Activated CD8-positive, alpha-beta T cell treated with anti-CD3 and anti-CD28 coated beads for 36 hours (primary cell): ENCODE results near the gene ST3GAL3. TPM values are rescaled to one million over a fixed set of nuclear protein-coding genes. Genes with fewer than 3 reads are reported as not detected.

Experiments
- ATAC-seq: fragments of 200-7000 bp; cut with Tn5 transposase; one replicate; pipeline ENCODE4 v1.10.0; 2021; ENCODE audit warnings: mild to moderate bottlenecking, moderate library complexity
- CTCF ChIA-PET: fragments of 350-600 bp; sonication (Branson Sonifier 250); formaldehyde crosslinking; loops from one replicate; lab custom pipeline; 2021; ENCODE audit warnings: antibody characterized with exemption; lab: Charles Lee
- POLR2A ChIA-PET: fragments of 350-600 bp; sonication (Branson Sonifier 250); formaldehyde crosslinking; loops from one replicate; lab custom pipeline; 2021; ENCODE audit warnings: antibody characterized with exemption; lab: Charles Lee
- DNase-seq: peaks from one replicate; pipeline ENCODE4 v3.0.0-alpha.2; 2020
- H3K27ac Mint-ChIP-seq: one replicate; pipeline ENCODE4 v1.8.0; 2021; ENCODE audit warnings: mild to moderate bottlenecking, mixed read lengths
- H3K27me3 Mint-ChIP-seq: one replicate; pipeline ENCODE4 v1.8.0; 2021; ENCODE audit warnings: mixed read lengths
- H3K36me3 Mint-ChIP-seq: one replicate; pipeline ENCODE4 v1.8.0; 2021; ENCODE audit warnings: low read depth, mixed read lengths
- H3K4me1 Mint-ChIP-seq: one replicate; pipeline ENCODE4 v1.8.0; 2021; ENCODE audit warnings: low read depth, mixed read lengths
- H3K4me3 Mint-ChIP-seq: one replicate; pipeline ENCODE4 v1.8.0; 2021; ENCODE audit warnings: mild to moderate bottlenecking, moderate library complexity, mixed read lengths
- H3K9me3 Mint-ChIP-seq: one replicate; pipeline ENCODE4 v1.8.0; 2021; ENCODE audit warnings: mixed read lengths
- CTCF ChIP-seq: fragments of 200-600 bp; IDR thresholded peaks from one replicate; pipeline ENCODE4 v1.8.0; 2022; ENCODE audit warnings: antibody characterized with exemption, mild to moderate bottlenecking
- intact Hi-C: fragments of 100-400 bp; cut with micrococcal nuclease; formaldehyde crosslinking; loops from one replicate; pipeline ENCODE4 v1.10.0; 2022
- total RNA-seq, 2 experiments: library from RNA; stranded (reverse); gene quantifications; one replicate each; pipeline ENCODE4 v1.2.3, GENCODE V29; 2021

The ST3GAL3 gene
- total RNA-seq, 2 experiments from 2014 or later = 14.5 to 20.0 TPM

GRCh38 chr1:43786201-43786958 is 79.0 kb downstream of the ST3GAL3 start:
- DNase-seq (no peak), ATAC-seq (no peak)
- H3K27me3 Mint-ChIP-seq = no peaks in the 10 kb centered on the region
- intact Hi-C loops = no loop called here
- peaks cover 17% of the 10 kb centered on the region for H3K4me1 Mint-ChIP-seq
- CTCF ChIA-PET = interaction anchor here (1.0 kb wide), 1 partner anchor 219 kb away, joined by 3 read pairs; no protein-coding TSS in a partner anchor
- H3K9me3 Mint-ChIP-seq = no peaks in the 10 kb centered on the region
- POLR2A ChIA-PET = no interaction called here
- no peak for TF ChIP-seq CTCF
- H3K27ac Mint-ChIP-seq = no peak overlapping the region
- peaks cover 2% of the 10 kb centered on the region for H3K36me3 Mint-ChIP-seq
- H3K4me3 Mint-ChIP-seq = no peak overlapping the region

- no peak for ATAC-seq
- DNase-seq = no peak
- H3K36me3 Mint-ChIP-seq = no peaks in the 10 kb centered on the region
- peaks cover 17% of the 10 kb centered on the region for H3K4me1 Mint-ChIP-seq
- intact Hi-C loops = no loop called here
- H3K9me3 Mint-ChIP-seq = no peaks in the 10 kb centered on the region
- no peak overlapping the region for H3K27ac Mint-ChIP-seq
- H3K27me3 Mint-ChIP-seq = no peaks in the 10 kb centered on the region
- CTCF ChIA-PET = interaction anchor here (1.0 kb wide), 1 partner anchor 219 kb away, joined by 3 read pairs; no protein-coding TSS in a partner anchor
- no peak for TF ChIP-seq CTCF
- POLR2A ChIA-PET = no interaction called here
- H3K4me3 Mint-ChIP-seq = no peak overlapping the region
Observed at GRCh38 chr1:43786960-43787359, 79.6 kb downstream of the ST3GAL3 start.

DNA sequence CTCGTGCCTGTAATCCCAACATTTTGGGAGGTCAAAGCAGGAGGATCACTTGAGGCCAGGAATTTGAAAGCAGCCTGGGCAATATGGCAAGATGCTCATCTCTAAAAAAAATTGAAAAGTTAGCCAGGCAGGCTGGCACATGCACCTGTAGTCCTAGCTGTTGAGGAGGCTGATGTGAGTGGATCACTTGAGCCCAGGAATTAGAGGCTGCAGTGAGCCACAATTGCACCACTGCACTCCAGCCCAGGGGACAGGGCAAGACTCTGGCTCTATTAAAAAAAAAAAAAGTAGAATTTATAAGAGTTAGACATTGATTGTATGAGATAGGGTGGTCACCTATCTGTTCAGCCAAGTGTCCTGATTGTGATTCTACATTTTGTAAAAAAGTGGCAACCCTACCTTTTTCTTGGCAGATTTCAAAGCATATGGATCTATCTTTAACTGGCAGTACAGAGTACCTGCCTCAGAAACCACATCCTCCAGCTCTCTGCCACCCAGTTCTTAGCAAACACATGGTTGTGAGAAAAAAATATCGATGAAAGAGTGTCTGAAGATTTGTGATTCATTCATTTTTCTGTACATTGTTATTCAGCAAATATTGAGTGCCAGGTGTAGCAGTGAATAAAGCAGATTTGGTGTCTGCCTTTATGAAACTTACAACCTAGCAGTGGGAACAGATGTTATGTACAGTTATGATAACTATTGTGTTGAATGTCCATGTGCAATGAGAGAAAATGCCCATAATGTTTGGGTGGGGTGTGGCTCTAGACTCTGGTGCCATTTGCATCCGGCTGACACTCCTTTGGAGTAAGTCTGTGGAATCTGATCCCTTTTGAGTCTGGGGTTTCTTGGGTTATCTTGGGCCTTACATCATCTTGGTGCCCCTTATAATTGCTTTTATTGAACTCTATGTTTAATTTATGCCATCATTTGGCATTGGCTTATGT is 82.5 kb downstream of the ST3GAL3 start:
- Mint-ChIP-seq H3K27me3 (no peaks in the 10 kb centered on the region), H3K4me1 (peaks cover 8% of the 10 kb centered on the region), H3K4me3 (no peak overlapping the region), H3K36me3 (peaks cover 2% of the 10 kb centered on the region), H3K27ac (no peak overlapping the region), H3K9me3 (no peaks in the 10 kb centered on the region)
- intact Hi-C loops = no loop called here
- CTCF ChIA-PET = interaction anchor here (1.6 to 2.1 kb wide), 2 partner anchors 26 to 145 kb away, joined by 5 read pairs; no protein-coding TSS in a partner anchor
- TF ChIP-seq CTCF = no peak
- DNase-seq (peak; percentile 31), ATAC-seq (peak; percentile 74)
- POLR2A ChIA-PET = no interaction called here

DNA sequence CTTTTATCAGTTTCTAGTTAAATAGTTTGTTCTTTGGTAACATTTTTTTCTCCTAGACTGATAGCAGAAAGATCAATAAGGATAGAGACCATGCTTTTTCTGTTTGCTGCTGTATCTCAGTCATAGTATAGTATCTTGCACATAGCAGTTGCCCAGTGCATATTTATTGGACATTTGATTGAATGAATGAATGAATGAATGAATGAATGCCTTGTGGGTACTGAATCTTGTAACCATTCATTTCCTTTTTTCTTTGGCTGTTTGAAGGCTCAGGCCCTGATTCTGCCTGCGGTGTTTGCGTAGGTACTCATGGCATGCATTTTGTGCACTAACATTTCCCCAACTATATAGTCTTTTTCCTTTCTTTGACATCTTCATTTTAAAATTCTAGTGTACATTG is 83.9 kb downstream of the ST3GAL3 start:
- CTCF ChIA-PET = interaction anchor here (1.4 kb wide), 1 partner anchor 28 kb away, joined by 4 read pairs; no protein-coding TSS in a partner anchor
- no peak for DNase-seq
- H3K27ac Mint-ChIP-seq = no peak overlapping the region
- ATAC-seq = no peak
- peaks cover 2% of the 10 kb centered on the region for H3K36me3 Mint-ChIP-seq
- intact Hi-C loops = no loop called here
- peaks cover 8% of the 10 kb centered on the region for H3K4me1 Mint-ChIP-seq
- no peaks in the 10 kb centered on the region for H3K9me3 Mint-ChIP-seq
- POLR2A ChIA-PET = no interaction called here
- no peaks in the 10 kb centered on the region for H3K27me3 Mint-ChIP-seq
- TF ChIP-seq CTCF = no peak
- H3K4me3 Mint-ChIP-seq = no peak overlapping the region
